ENCODE data around the gene KIF13A.
"Not testable (repeated sequence)": the region's sequence is repeated elsewhere in the genome, so short reads cannot be mapped to it uniquely, and the experiment has no call there.

Gene KIF13A

GRCh38 chr6:17737704-17738252 lies 249.7 kb downstream of the KIF13A start:
- no peak overlapping the region for H3K27ac ChIP-seq
- TF ChIP-seq CTCF (IDR thresholded peaks at IDR 0.05) (no peak), ZFX (IDR thresholded peaks at IDR 0.05; ENCODE audit: borderline replicate concordance) (no peak)

- H3K27ac ChIP-seq, result not testable (repeated sequence)
These were observed 252.1 kb downstream of the KIF13A start for GRCh38 chr6:17735311-17735710.

- TF ChIP-seq CTCF (IDR thresholded peaks at IDR 0.05), result no peak
- TF ChIP-seq ZFX (IDR thresholded peaks at IDR 0.05; ENCODE audit: borderline replicate concordance), result no peak
These were observed 257.2 kb downstream of the KIF13A start for GRCh38 chr6:17730078-17730704.

GRCh38 chr6:17729223-17730077 lies 258.0 kb downstream of the KIF13A start:
- no peak for TF ChIP-seq ZFX (IDR thresholded peaks at IDR 0.05; ENCODE audit: borderline replicate concordance)
- TF ChIP-seq CTCF (IDR thresholded peaks at IDR 0.05), result no peak
- H3K27ac ChIP-seq, result no peak overlapping the region

More at GRCh38 chr6:17730078-17730704, 257.2 kb downstream of the KIF13A start:
- H3K27ac ChIP-seq, result no peak overlapping the region

GRCh38 chr6:17728551-17729222 lies 258.7 kb downstream of the KIF13A start:
- TF ChIP-seq CTCF (IDR thresholded peaks at IDR 0.05) (no peak), ZFX (IDR thresholded peaks at IDR 0.05; ENCODE audit: borderline replicate concordance) (no peak)
- no peak overlapping the region for H3K27ac ChIP-seq

- TF ChIP-seq CTCF (IDR thresholded peaks at IDR 0.05) (no peak), ZFX (IDR thresholded peaks at IDR 0.05; ENCODE audit: borderline replicate concordance) (no peak)
- no peak overlapping the region for H3K27ac ChIP-seq
These were observed 262.4 kb downstream of the KIF13A start for GRCh38 chr6:17725083-17725482.

- TF ChIP-seq ZFX (IDR thresholded peaks at IDR 0.05; ENCODE audit: borderline replicate concordance) (no peak), CTCF (IDR thresholded peaks at IDR 0.05) (no peak)
- H3K27ac ChIP-seq, result no peak overlapping the region
These were observed 263.1 kb downstream of the KIF13A start for GRCh38 chr6:17724341-17724740.

Measured in 22Rv1 (cell line).